H9 (cell line): Measurements from ENCODE around the gene CD163L1. TPM values are rescaled to one million over a fixed set of nuclear protein-coding genes. Genes with fewer than 3 reads are reported as not detected.

ENCODE experiments used
- DNase-seq: peaks from one replicate; pipeline ENCODE4 v3.0.0-alpha.2; 2017
- H2AFZ ChIP-seq: one replicate; pipeline ENCODE4 v1.6.1; 2013; ENCODE audit warnings: mild to moderate bottlenecking, low read length, control low read depth, moderate library complexity
- H2AK5ac ChIP-seq: 2 replicates; pipeline ENCODE4 v1.6.1; 2013; ENCODE audit warnings: low read length, control low read depth, mixed read lengths; ENCODE audit not compliant: insufficient read length
- H2BK120ac ChIP-seq: one replicate; pipeline ENCODE4 v1.6.1; 2013; ENCODE audit warnings: low read depth, mild to moderate bottlenecking, low read length, control low read depth, inconsistent platforms; ENCODE audit not compliant: poor library complexity, severe bottlenecking
- H2BK12ac ChIP-seq: 2 replicates; pipeline ENCODE4 v1.6.1; 2013; ENCODE audit warnings: low read length, control low read depth, mixed read lengths, low read depth; ENCODE audit not compliant: insufficient read length
- H2BK15ac ChIP-seq: 2 replicates; pipeline ENCODE4 v1.6.1; 2013; ENCODE audit warnings: low read depth, low read length, control low read depth
- H2BK20ac ChIP-seq: one replicate; pipeline ENCODE4 v1.6.1; 2013; ENCODE audit warnings: low read depth, mild to moderate bottlenecking, low read length, control low read depth, inconsistent platforms; ENCODE audit not compliant: poor library complexity, severe bottlenecking
- H2BK5ac ChIP-seq: 2 replicates; pipeline ENCODE4 v1.6.1; 2013; ENCODE audit warnings: low read length, control low read depth, mixed read lengths; ENCODE audit not compliant: insufficient read length
- H3K14ac ChIP-seq: 2 replicates; pipeline ENCODE4 v1.6.1; 2013; ENCODE audit warnings: low read length, control low read depth; ENCODE audit not compliant: insufficient read depth
- H3K18ac ChIP-seq: 2 replicates; pipeline ENCODE4 v1.6.1; 2013; ENCODE audit warnings: low read depth, mild to moderate bottlenecking, mixed read lengths, low read length, control low read depth; ENCODE audit not compliant: insufficient read length
- H3K23ac ChIP-seq: 2 replicates; pipeline ENCODE4 v1.6.1; 2013; ENCODE audit warnings: low read length, control low read depth, mixed read lengths, low read depth; ENCODE audit not compliant: insufficient read length
- H3K23me2 ChIP-seq: 2 replicates; pipeline ENCODE4 v1.6.1; 2013; ENCODE audit warnings: low read depth, mild to moderate bottlenecking, mixed read lengths, low read length, control low read depth; ENCODE audit not compliant: insufficient read length, poor library complexity, severe bottlenecking
- H3K27ac ChIP-seq: 2 replicates; pipeline ENCODE4 v1.5.1; 2013; ENCODE audit warnings: low read length, control low read depth, mixed read lengths, low read depth; ENCODE audit not compliant: insufficient read length
- H3K27me3 ChIP-seq: 2 replicates; pipeline ENCODE4 v1.6.1; 2013; ENCODE audit warnings: low read length, control low read depth, inconsistent platforms; ENCODE audit not compliant: insufficient read depth
- H3K4ac ChIP-seq: 2 replicates; pipeline ENCODE4 v1.6.1; 2013; ENCODE audit warnings: low read depth, mild to moderate bottlenecking, control low read depth, inconsistent platforms, low read length, moderate library complexity
- H3K4me1 ChIP-seq: 2 replicates; pipeline ENCODE4 v1.6.1; 2013; ENCODE audit warnings: low read length, control low read depth, inconsistent platforms; ENCODE audit not compliant: insufficient read depth
- H3K4me2 ChIP-seq: 2 replicates; pipeline ENCODE4 v1.6.1; 2013; ENCODE audit warnings: low read length, control low read depth, mixed read lengths; ENCODE audit not compliant: insufficient read length, insufficient read depth
- H3K56ac ChIP-seq: 2 replicates; pipeline ENCODE4 v1.6.1; 2013; ENCODE audit warnings: low read depth, mild to moderate bottlenecking, mixed read lengths, low read length, control low read depth; ENCODE audit not compliant: insufficient read length
- H3K79me1 ChIP-seq: 2 replicates; pipeline ENCODE4 v1.6.1; 2013; ENCODE audit warnings: low read depth, mild to moderate bottlenecking, moderate library complexity, low read length, control low read depth, inconsistent platforms; ENCODE audit not compliant: insufficient read depth, poor library complexity, severe bottlenecking
- H3K79me2 ChIP-seq: 2 replicates; pipeline ENCODE4 v1.6.1; 2013; ENCODE audit warnings: low read length, control low read depth, inconsistent platforms; ENCODE audit not compliant: insufficient read depth
- H3K9ac ChIP-seq: 2 replicates; pipeline ENCODE4 v1.6.1; 2013; ENCODE audit warnings: low read length, control low read depth, mixed read lengths; ENCODE audit not compliant: insufficient read length; ENCODE audit errors: extremely low read depth
- H3K9me3 ChIP-seq: one replicate; pipeline ENCODE4 v1.6.1; 2013; ENCODE audit warnings: low read depth, low read length, inconsistent platforms; ENCODE audit not compliant: control insufficient read depth
- H3T11ph ChIP-seq: one replicate; pipeline ENCODE4 v1.6.1; 2013; ENCODE audit warnings: mild to moderate bottlenecking, low read length, control low read depth, inconsistent platforms
- H4K20me1 ChIP-seq: one replicate; pipeline ENCODE4 v1.6.1; 2013; ENCODE audit not compliant: control insufficient read depth, insufficient read length, insufficient read depth
- H4K5ac ChIP-seq: 2 replicates; pipeline ENCODE4 v1.6.1; 2013; ENCODE audit warnings: low read depth, mild to moderate bottlenecking, mixed read lengths, low read length, control low read depth; ENCODE audit not compliant: insufficient read length
- H4K8ac ChIP-seq: replicated peaks from 2 replicates; pipeline ENCODE4 v1.6.1; 2013; ENCODE audit warnings: low read length, control low read depth, mixed read lengths, low read depth; ENCODE audit not compliant: insufficient read length
- H4K91ac ChIP-seq: 2 replicates; pipeline ENCODE4 v1.6.1; 2013; ENCODE audit warnings: low read depth, mild to moderate bottlenecking, moderate library complexity, mixed read lengths, low read length, control low read depth; ENCODE audit not compliant: insufficient read length
- H3K27ac Mint-ChIP-seq, 3 experiments: 2 replicates in 2 of 3; 3 replicates in 1 of 3; pipeline ENCODE4 v1.8.0; 2020 to 2021; ENCODE audit warnings: mixed read lengths in 3 of 3, mild to moderate bottlenecking in 1 of 3, moderate library complexity in 1 of 3
- H3K27me3 Mint-ChIP-seq: 2 replicates; pipeline ENCODE4 v1.8.0; 2021; ENCODE audit warnings: low read depth, mild to moderate bottlenecking, moderate library complexity, mixed read lengths
- H3K36me3 Mint-ChIP-seq, 3 experiments: 2 replicates in 2 of 3; 3 replicates in 1 of 3; pipeline ENCODE4 v1.8.0; 2020 to 2021; ENCODE audit warnings: low read depth in 3 of 3, mixed read lengths in 3 of 3; ENCODE audit not compliant: insufficient read depth in 1 of 3
- H3K4me1 Mint-ChIP-seq, 2 experiments: 2 replicates each; pipeline ENCODE4 v1.8.0; 2020; ENCODE audit warnings: mixed read lengths in 2 of 2
- H3K4me3 Mint-ChIP-seq, 2 experiments: 2 replicates in 1 of 2; 3 replicates in 1 of 2; pipeline ENCODE4 v1.8.0; 2020 to 2021; ENCODE audit warnings: mild to moderate bottlenecking in 2 of 2, mixed read lengths in 2 of 2, moderate library complexity in 1 of 2
- H3K9me3 Mint-ChIP-seq, 2 experiments: 2 replicates in 1 of 2; 3 replicates in 1 of 2; pipeline ENCODE4 v1.8.0; 2020; ENCODE audit warnings: mild to moderate bottlenecking in 2 of 2, mixed read lengths in 2 of 2, moderate library complexity in 1 of 2
- CTCF ChIP-seq: fragments of 200-600 bp; sonication (generic); conservative IDR thresholded peaks from 3 replicates; pipeline ENCODE4 v1.8.0; 2021; ENCODE audit warnings: antibody characterized with exemption, mild to moderate bottlenecking
- WGBS: extraction: QIAGEN DNeasy Blood & Tissue Kit; methylation state at CpG from one replicate; pipeline ENCODE4 v1.1.7; 2013; ENCODE audit warnings: missing lambda C conversion rate, low lambda C conversion rate, mixed read lengths; ENCODE audit not compliant: insufficient read length; ENCODE audit errors: extremely low coverage; 5-methylcytosine and 5-hydroxymethylcytosine counted together
- total RNA-seq: library from RNA; stranded (reverse); gene quantifications from 2 replicates; pipeline ENCODE4 v1.2.1, GENCODE V29; 2021

Gene CD163L1
- total RNA-seq, 1 experiment from 2014 or later, result 0.39 TPM

GRCh38 chr12:7431993-7432685, 11.8 kb downstream of the CD163L1 start:
- Mint-ChIP-seq H3K9me3 (no peaks in the 10 kb centered on the region), H3K36me3 (no peaks in the 10 kb centered on the region), H3K4me3 (no peak overlapping the region), H3K27me3 (no peaks in the 10 kb centered on the region), H3K27ac (no peak overlapping the region), H3K4me1 (peaks cover 0 to 7% of the 10 kb centered on the region in 2 experiments; a peak in 3 of 4 replicates)
- WGBS, result 100% methylated on average over 1 of the region's 5 CpGs
- Histone ChIP-seq H3K14ac (no peak overlapping the region), H3K56ac (no peak overlapping the region), H3K9me3 (no peaks in the 10 kb centered on the region), H2AK5ac (no peak overlapping the region), H4K5ac (no peak overlapping the region), H3K23ac (no peak overlapping the region), H3K9ac (no peak overlapping the region), H3K4ac (no peak overlapping the region), H3K4me2 (no peak overlapping the region), H2BK20ac (no peak overlapping the region), H3K4me1 (no peaks in the 10 kb centered on the region; the same call in 1 of the 2 replicates), H2AFZ (no peak overlapping the region), H2BK5ac (no peak overlapping the region), H2BK120ac (no peak overlapping the region), H3K23me2 (no peaks in the 10 kb centered on the region), H4K8ac (no peak overlapping the region), H3K27me3 (no peaks in the 10 kb centered on the region), H3K79me2 (no peaks in the 10 kb centered on the region), H3K18ac (no peak overlapping the region), H4K91ac (no peak overlapping the region), H3K27ac (no peak overlapping the region), H3K79me1 (no peaks in the 10 kb centered on the region), H2BK12ac (no peak overlapping the region), H2BK15ac (no peak overlapping the region), H4K20me1 (no peaks in the 10 kb centered on the region), H3T11ph (no peak overlapping the region)
- TF ChIP-seq CTCF, result no peak
- DNase-seq, result no peak
